GM12892 (cell line): ENCODE results near the gene TTC27.

Experiments used
- POLR2A ChIP-seq: IDR thresholded peaks from 2 replicates; pipeline ENCODE4 v1.6.1; 2011; ENCODE audit warnings: low read depth, low read length, control low read depth
- POLR2AphosphoS5 ChIP-seq: IDR thresholded peaks from 2 replicates; pipeline ENCODE4 v1.6.1; 2011; ENCODE audit warnings: low read depth, low read length, control low read depth

GRCh38 chr2:32860385-32860784 is 232.5 kb downstream of the TTC27 start:
- TF ChIP-seq POLR2A: no peak
- no peak for TF ChIP-seq POLR2AphosphoS5
